DMS 273 (cell line): ENCODE data around the gene PTPRT.

Experiments
- DNase-seq: peaks from one replicate; lab custom pipeline; 2025; ENCODE audit not compliant: unreplicated experiment; lab: John Stamatoyannopoulos, UW

PTPRT gene

GRCh38 chr20:42429761-42430458 is 759.8 kb downstream of the PTPRT start:
- DNase-seq: no peak

- DNase-seq: no peak
Measured at GRCh38 chr20:42419814-42420532, 769.7 kb downstream of the PTPRT start.

- no peak for DNase-seq
Measured at GRCh38 chr20:42406826-42407225, 782.9 kb downstream of the PTPRT start.

GRCh38 chr20:42402455-42402854 is 787.3 kb downstream of the PTPRT start:
- DNase-seq: no peak

- DNase-seq: no peak
Measured at GRCh38 chr20:42401613-42402012, 788.1 kb downstream of the PTPRT start.

- no peak for DNase-seq
Measured at GRCh38 chr20:42399802-42400201, 789.9 kb downstream of the PTPRT start.

GRCh38 chr20:42392442-42392841 is 797.3 kb downstream of the PTPRT start:
- DNase-seq: no peak

- DNase-seq: no peak
Measured at GRCh38 chr20:42391807-42392206, 797.9 kb downstream of the PTPRT start.

- no peak for DNase-seq
Measured at GRCh38 chr20:42380287-42380686, 809.4 kb downstream of the PTPRT start.

- no peak for DNase-seq
Measured at GRCh38 chr20:42379385-42379784, 810.3 kb downstream of the PTPRT start.

GRCh38 chr20:42378826-42379225 is 810.9 kb downstream of the PTPRT start:
- DNase-seq: no peak

GRCh38 chr20:42376131-42376530 is 813.6 kb downstream of the PTPRT start:
- no peak for DNase-seq

- DNase-seq: no peak
Measured at GRCh38 chr20:42373049-42373448, 816.7 kb downstream of the PTPRT start.

GRCh38 chr20:42370075-42370474 is 819.6 kb downstream of the PTPRT start:
- DNase-seq: no peak

GRCh38 chr20:42368910-42369309 is 820.8 kb downstream of the PTPRT start:
- DNase-seq: no peak

GRCh38 chr20:42366626-42367025 is 823.1 kb downstream of the PTPRT start:
- DNase-seq: no peak

- no peak for DNase-seq
Measured at GRCh38 chr20:42364446-42364845, 825.3 kb downstream of the PTPRT start.

- no peak for DNase-seq
Measured at GRCh38 chr20:42361402-42361970, 828.2 kb downstream of the PTPRT start.

GRCh38 chr20:42360621-42361020 is 829.1 kb downstream of the PTPRT start:
- no peak for DNase-seq

GRCh38 chr20:42359617-42360016 is 830.1 kb downstream of the PTPRT start:
- DNase-seq: no peak

GRCh38 chr20:42352096-42352495 is 837.6 kb downstream of the PTPRT start:
- DNase-seq: no peak

GRCh38 chr20:42350521-42350920 is 839.2 kb downstream of the PTPRT start:
- DNase-seq: no peak
